HepG2 (cell line): ENCODE data around the gene USP5. TPM values are rescaled to one million over a fixed set of nuclear protein-coding genes. Genes with fewer than 3 reads are reported as not detected.

ENCODE experiments used
- ELF3 ChIP-seq: IDR thresholded peaks from 2 replicates; pipeline ENCODE4 v1.6.1; 2016; ENCODE audit warnings: missing genetic modification reagents, missing compliant biosample characterization
- GMEB1 ChIP-seq: sonication (generic); formaldehyde crosslinking; IDR thresholded peaks from 2 replicates; pipeline ENCODE4 v1.5.1; 2020; ENCODE audit warnings: missing genetic modification reagents, mild to moderate bottlenecking, borderline replicate concordance
- HNF1B ChIP-seq: sonication (generic); formaldehyde crosslinking; IDR thresholded peaks from 2 replicates; pipeline ENCODE4 v1.5.1; 2020; ENCODE audit warnings: mild to moderate bottlenecking, moderate library complexity, missing genetic modification reagents
- RBFOX2 ChIP-seq: fragments of 200-400 bp; formaldehyde crosslinking; IDR thresholded peaks from 2 replicates; pipeline ENCODE4 v1.6.1; 2017; ENCODE audit warnings: low read depth, mild to moderate bottlenecking, low read length
- RXRA ChIP-seq: sonication (generic); formaldehyde crosslinking; IDR thresholded peaks from 2 replicates; pipeline ENCODE4 v1.5.1; 2020; ENCODE audit warnings: missing genetic modification reagents
- SRF ChIP-seq: IDR thresholded peaks from 2 replicates; pipeline ENCODE4 v1.6.1; 2011; ENCODE audit warnings: mild to moderate bottlenecking, low read depth, low read length, moderate library complexity
- TCF12 ChIP-seq, 2 experiments: fragments of 450-650 bp in 1 of 2; sonication (generic) in 1 of 2; formaldehyde crosslinking in 1 of 2; IDR thresholded peaks; 2 replicates each; pipeline versions ENCODE4 v1.6.1 to v1.8.0; 2017 to 2022; ENCODE audit warnings: antibody characterized with exemption in 1 of 2, mild to moderate bottlenecking in 1 of 2, missing genetic modification reagents in 1 of 2, moderate library complexity in 1 of 2
- ZNF138 ChIP-seq: sonication (generic); formaldehyde crosslinking; IDR thresholded peaks from 2 replicates; pipeline ENCODE4 v1.5.0; 2020; ENCODE audit warnings: mild to moderate bottlenecking, low read depth, missing genetic modification reagents
- ZNF30 ChIP-seq: sonication (generic); formaldehyde crosslinking; IDR thresholded peaks from 2 replicates; pipeline ENCODE4 v1.5.0; 2020; ENCODE audit warnings: mild to moderate bottlenecking, missing genetic modification reagents
- ZNF563 ChIP-seq: sonication (generic); formaldehyde crosslinking; IDR thresholded peaks from 2 replicates; pipeline ENCODE4 v1.8.0; 2022; ENCODE audit warnings: mild to moderate bottlenecking, moderate library complexity, missing genetic modification reagents
- ZNF670 ChIP-seq: sonication (generic); formaldehyde crosslinking; IDR thresholded peaks from 2 replicates; pipeline ENCODE4 v1.8.0; 2022; ENCODE audit warnings: mild to moderate bottlenecking, missing genetic modification reagents, borderline replicate concordance
- ZNF75D ChIP-seq: sonication (generic); formaldehyde crosslinking; IDR thresholded peaks from 2 replicates; pipeline ENCODE4 v1.8.1; 2023; ENCODE audit warnings: missing genetic modification reagents, mild to moderate bottlenecking, borderline replicate concordance
- ZNF768 ChIP-seq: sonication (generic); formaldehyde crosslinking; IDR thresholded peaks from 2 replicates; pipeline ENCODE4 v1.4.0; 2020; ENCODE audit warnings: missing genetic modification reagents
- ZNF841 ChIP-seq: sonication (generic); formaldehyde crosslinking; IDR thresholded peaks from 2 replicates; pipeline ENCODE4 v1.8.1; 2023; ENCODE audit warnings: missing genetic modification reagents, borderline replicate concordance
- ZSCAN9 ChIP-seq: IDR thresholded peaks from 2 replicates; pipeline ENCODE4 v1.6.1; 2016; ENCODE audit warnings: borderline replicate concordance
- polyA plus RNA-seq, 8 experiments: library from polyadenylated mRNA; depleted of rRNA in 3 of 8; stranded (reverse) in 7 of 8; unstranded in 1 of 8; fragments of >200 nt; fragmentation: Illumina TruSeq in 4 of 8; extraction: Trizol in 4 of 8; gene quantifications; 2 replicates each; pipeline versions ENCODE4 v1.2.1 to v1.2.3, GENCODE V29; 2011 to 2016; ENCODE audit warnings: low read depth in 4 of 8, missing spikeins in 1 of 8, mixed read lengths in 1 of 8; ENCODE audit not compliant: insufficient read depth in 1 of 8
- total RNA-seq, 5 experiments: library from RNA; depleted of rRNA; stranded (reverse); fragments of >200 nt; fragmentation: Illumina TruSeq; extraction: Trizol; gene quantifications; 2 replicates each; pipeline ENCODE4 v1.2.3, GENCODE V29; 2016; ENCODE audit warnings: low read depth in 1 of 5
- TF ChIP-seq, protein P1 (sequence below): sonication (generic); formaldehyde crosslinking; IDR thresholded peaks from 2 replicates; pipeline ENCODE4 v1.4.0; 2020; ENCODE audit warnings: missing genetic modification reagents
- TF ChIP-seq, protein P2 (sequence below): sonication (generic); formaldehyde crosslinking; IDR thresholded peaks from 2 replicates; pipeline ENCODE4 v1.5.0; 2020; ENCODE audit warnings: missing genetic modification reagents

Gene USP5
- total and polyA plus RNA-seq, 2 of the 13 experiments (the other 11 are each of a cell fraction or from before 2014, with no cell fraction given) = 39.6 to 56.0 TPM

GRCh38 chr12:6872073-6873048 is 20.4 kb downstream of the USP5 start (continued):
- peak; percentile 47; the same call in 1 of the 2 replicates for TF ChIP-seq ELF3 (CRISPR knock-in tag)
- no peak for TF ChIP-seq ZNF30 (CRISPR knock-in tag)
- TF ChIP-seq TCF12 (IDR thresholded peaks at IDR 0.05) = no peak
- TF ChIP-seq TCF12 (CRISPR knock-in tag; IDR thresholded peaks at IDR 0.05) = no peak
- no peak; the same call in 1 of the 2 replicates for TF ChIP-seq ZSCAN9
- peak; percentile 71; the same call in 1 of the 2 replicates for TF ChIP-seq RXRA (CRISPR knock-in tag)
- no peak; the same call in 1 of the 2 replicates for TF ChIP-seq ZNF138 (CRISPR knock-in tag)
- TF ChIP-seq, protein P1, sequence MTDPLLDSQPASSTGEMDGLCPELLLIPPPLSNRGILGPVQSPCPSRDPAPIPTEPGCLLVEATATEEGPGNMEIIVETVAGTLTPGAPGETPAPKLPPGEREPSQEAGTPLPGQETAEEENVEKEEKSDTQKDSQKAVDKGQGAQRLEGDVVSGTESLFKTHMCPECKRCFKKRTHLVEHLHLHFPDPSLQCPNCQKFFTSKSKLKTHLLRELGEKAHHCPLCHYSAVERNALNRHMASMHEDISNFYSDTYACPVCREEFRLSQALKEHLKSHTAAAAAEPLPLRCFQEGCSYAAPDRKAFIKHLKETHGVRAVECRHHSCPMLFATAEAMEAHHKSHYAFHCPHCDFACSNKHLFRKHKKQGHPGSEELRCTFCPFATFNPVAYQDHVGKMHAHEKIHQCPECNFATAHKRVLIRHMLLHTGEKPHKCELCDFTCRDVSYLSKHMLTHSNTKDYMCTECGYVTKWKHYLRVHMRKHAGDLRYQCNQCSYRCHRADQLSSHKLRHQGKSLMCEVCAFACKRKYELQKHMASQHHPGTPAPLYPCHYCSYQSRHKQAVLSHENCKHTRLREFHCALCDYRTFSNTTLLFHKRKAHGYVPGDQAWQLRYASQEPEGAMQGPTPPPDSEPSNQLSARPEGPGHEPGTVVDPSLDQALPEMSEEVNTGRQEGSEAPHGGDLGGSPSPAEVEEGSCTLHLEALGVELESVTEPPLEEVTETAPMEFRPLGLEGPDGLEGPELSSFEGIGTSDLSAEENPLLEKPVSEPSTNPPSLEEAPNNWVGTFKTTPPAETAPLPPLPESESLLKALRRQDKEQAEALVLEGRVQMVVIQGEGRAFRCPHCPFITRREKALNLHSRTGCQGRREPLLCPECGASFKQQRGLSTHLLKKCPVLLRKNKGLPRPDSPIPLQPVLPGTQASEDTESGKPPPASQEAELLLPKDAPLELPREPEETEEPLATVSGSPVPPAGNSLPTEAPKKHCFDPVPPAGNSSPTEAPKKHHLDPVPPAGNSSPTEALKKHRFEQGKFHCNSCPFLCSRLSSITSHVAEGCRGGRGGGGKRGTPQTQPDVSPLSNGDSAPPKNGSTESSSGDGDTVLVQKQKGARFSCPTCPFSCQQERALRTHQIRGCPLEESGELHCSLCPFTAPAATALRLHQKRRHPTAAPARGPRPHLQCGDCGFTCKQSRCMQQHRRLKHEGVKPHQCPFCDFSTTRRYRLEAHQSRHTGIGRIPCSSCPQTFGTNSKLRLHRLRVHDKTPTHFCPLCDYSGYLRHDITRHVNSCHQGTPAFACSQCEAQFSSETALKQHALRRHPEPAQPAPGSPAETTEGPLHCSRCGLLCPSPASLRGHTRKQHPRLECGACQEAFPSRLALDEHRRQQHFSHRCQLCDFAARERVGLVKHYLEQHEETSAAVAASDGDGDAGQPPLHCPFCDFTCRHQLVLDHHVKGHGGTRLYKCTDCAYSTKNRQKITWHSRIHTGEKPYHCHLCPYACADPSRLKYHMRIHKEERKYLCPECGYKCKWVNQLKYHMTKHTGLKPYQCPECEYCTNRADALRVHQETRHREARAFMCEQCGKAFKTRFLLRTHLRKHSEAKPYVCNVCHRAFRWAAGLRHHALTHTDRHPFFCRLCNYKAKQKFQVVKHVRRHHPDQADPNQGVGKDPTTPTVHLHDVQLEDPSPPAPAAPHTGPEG (CRISPR knock-in tag) = peak; percentile 68; the same call in 1 of the 2 replicates
- no peak for TF ChIP-seq SRF
- TF ChIP-seq ZNF841 = 0 out of 2 replicates have a peak, but pooled peaks have one; percentile 49
- TF ChIP-seq ZNF75D (CRISPR knock-in tag) = no peak
- peak; percentile 82 for TF ChIP-seq GMEB1 (CRISPR knock-in tag)
- TF ChIP-seq ZNF563 = peak; percentile 76
- TF ChIP-seq, protein P2, sequence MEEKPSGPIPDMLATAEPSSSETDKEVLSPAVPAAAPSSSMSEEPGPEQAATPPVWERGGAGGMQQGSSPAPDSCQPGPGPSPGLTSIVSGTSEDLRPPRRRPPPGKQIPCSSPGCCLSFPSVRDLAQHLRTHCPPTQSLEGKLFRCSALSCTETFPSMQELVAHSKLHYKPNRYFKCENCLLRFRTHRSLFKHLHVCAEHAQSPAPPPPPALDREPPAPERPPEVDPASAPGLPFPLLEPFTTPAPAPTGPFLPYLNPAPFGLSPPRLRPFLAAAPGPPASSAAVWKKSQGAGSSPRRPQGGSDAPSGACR (CRISPR knock-in tag) = no peak; the same call in 1 of the 2 replicates
- peak; percentile 60; the same call in 1 of the 2 replicates for TF ChIP-seq ZNF768 (CRISPR knock-in tag)
- TF ChIP-seq RBFOX2 = peak; percentile 88
- TF ChIP-seq ZNF670 (CRISPR knock-in tag) = peak; percentile 89
- peak; percentile 71; the same call in 1 of the 2 replicates for TF ChIP-seq HNF1B
